Endothelial cell of umbilical vein (primary cell): ENCODE measurements around the gene ROCK2. TPM values are rescaled to one million over a fixed set of nuclear protein-coding genes. Genes with fewer than 3 reads are reported as not detected.
A peak's percentile ranks its signal among the peaks of the same experiment; 100 is the strongest.

Experiments used
- Bru-seq: library from RNA; stranded (reverse); fragments of 400-500 nt; gene quantifications from one replicate; lab custom pipeline; 2021; lab: Mats Ljungman, UMichigan
- BruChase-seq, 2 experiments: library from RNA; stranded (reverse); fragments of 400-500 nt; gene quantifications; one replicate each; lab custom pipeline; 2021; lab: Mats Ljungman, UMichigan
- BruUV-seq: library from RNA; stranded (reverse); fragments of 400-500 nt; replicated peaks from 2 replicates; lab custom pipeline; 2021; lab: Mats Ljungman, UMichigan
- CTCF ChIA-PET: fragments of 300-600, 350-600 bp; sonication (Branson Sonifier 250); formaldehyde crosslinking; loops from one replicate; lab custom pipeline; 2021; ENCODE audit warnings: antibody characterized with exemption, inconsistent platforms; lab: Charles Lee
- POLR2A ChIA-PET: fragments of 300-600, 350-600 bp; sonication (Branson Sonifier 250); formaldehyde crosslinking; loops from one replicate; lab custom pipeline; 2021; ENCODE audit warnings: antibody characterized with exemption, inconsistent platforms; lab: Charles Lee
- DNase-seq: peaks from one replicate; pipeline ENCODE4 v3.0.0-alpha.2; 2011; ENCODE audit warnings: low read depth, low spot score
- FAIRE-seq: peaks from 2 replicates; lab custom pipeline; 2011; peaks lifted over from hg19 to GRCh38; lab: Jason Lieb, UNC
- H2AFZ ChIP-seq: 2 replicates; pipeline ENCODE4 v1.6.0; 2012; ENCODE audit warnings: low read depth, low read length, control low read depth, inconsistent platforms
- H3K27ac ChIP-seq: 2 replicates; pipeline ENCODE4 v1.5.1; 2011; ENCODE audit warnings: low read depth, mild to moderate bottlenecking, control low read depth, low read length, moderate library complexity; ENCODE audit not compliant: insufficient read depth
- H3K27me3 ChIP-seq, 2 experiments: 2 replicates each; pipeline versions ENCODE4 v1.6.0 to v1.6.1; 2011; ENCODE audit warnings: low read length in 2 of 2, mixed read lengths in 1 of 2; ENCODE audit not compliant: control insufficient read depth in 2 of 2, insufficient read depth in 2 of 2
- H3K36me3 ChIP-seq, 2 experiments: 2 replicates in 1 of 2; 3 replicates in 1 of 2; pipeline ENCODE4 v1.5.1; 2011; ENCODE audit warnings: low read length in 2 of 2, mild to moderate bottlenecking in 1 of 2, moderate library complexity in 1 of 2; ENCODE audit not compliant: control insufficient read depth in 2 of 2, insufficient read depth in 2 of 2; ENCODE audit errors: extremely low read depth in 1 of 2
- H3K4me1 ChIP-seq: 3 replicates; pipeline ENCODE4 v1.5.1; 2011; ENCODE audit warnings: mild to moderate bottlenecking, low read length; ENCODE audit not compliant: control insufficient read depth, insufficient read depth; ENCODE audit errors: extremely low read depth
- H3K4me2 ChIP-seq: 2 replicates; pipeline ENCODE4 v1.6.1; 2011; ENCODE audit warnings: low read length, control low read depth, mixed read lengths; ENCODE audit not compliant: insufficient read depth
- H3K4me3 ChIP-seq, 3 experiments: fragments of 200-600 bp in 1 of 3; sonication (generic), shearing (Covaris generic) in 1 of 3; replicated peaks in 1 of 3; 2 replicates each; pipeline ENCODE4 v1.5.1; 2011 to 2016; ENCODE audit warnings: control low read depth in 3 of 3, low read length in 3 of 3, mild to moderate bottlenecking in 2 of 3, inconsistent platforms in 1 of 3, low read depth in 1 of 3, moderate library complexity in 1 of 3; ENCODE audit not compliant: insufficient read depth in 1 of 3
- H3K79me2 ChIP-seq: 2 replicates; pipeline ENCODE4 v1.6.0; 2012; ENCODE audit warnings: low read length, inconsistent platforms; ENCODE audit not compliant: control insufficient read depth, insufficient read depth
- H3K9ac ChIP-seq: replicated peaks from 2 replicates; pipeline ENCODE3; 2011; ENCODE audit warnings: low read length, control low read depth; ENCODE audit not compliant: insufficient read depth; ENCODE audit errors: extremely low read depth
- H3K9me1 ChIP-seq: replicated peaks from 3 replicates; pipeline ENCODE4 v1.6.0; 2011; ENCODE audit warnings: mild to moderate bottlenecking, low read length; ENCODE audit not compliant: control insufficient read depth, insufficient read depth; ENCODE audit errors: extremely low read depth
- H3K9me3 ChIP-seq: replicated peaks from 2 replicates; pipeline ENCODE4 v1.5.1; 2012; ENCODE audit warnings: low read length, inconsistent platforms; ENCODE audit not compliant: control insufficient read depth, insufficient read depth
- H4K20me1 ChIP-seq: replicated peaks from 2 replicates; pipeline ENCODE3; 2011; ENCODE audit warnings: mild to moderate bottlenecking, low read length; ENCODE audit not compliant: control insufficient read depth, insufficient read depth; ENCODE audit errors: extremely low read depth
- EZH2 ChIP-seq: IDR thresholded peaks from 2 replicates; pipeline ENCODE4 v1.6.1; 2012; ENCODE audit warnings: borderline replicate concordance, low read depth, mild to moderate bottlenecking, moderate library complexity, low read length, inconsistent platforms; ENCODE audit not compliant: severe bottlenecking
- FOS ChIP-seq: IDR thresholded peaks from 2 replicates; pipeline ENCODE4 v1.6.1; 2011; ENCODE audit warnings: mild to moderate bottlenecking, low read length, moderate library complexity, borderline replicate concordance; ENCODE audit not compliant: insufficient read depth
- GATA2 ChIP-seq: IDR thresholded peaks from 2 replicates; pipeline ENCODE4 v1.7.0; 2011; ENCODE audit warnings: low read depth, mild to moderate bottlenecking, moderate library complexity, mixed read lengths, low read length; ENCODE audit not compliant: insufficient read length, insufficient read depth
- JUN ChIP-seq: IDR thresholded peaks from 2 replicates; pipeline ENCODE4 v1.6.1; 2011; ENCODE audit warnings: borderline replicate concordance, low read depth; ENCODE audit not compliant: insufficient read length, insufficient read depth
- MAX ChIP-seq: IDR thresholded peaks from 2 replicates; pipeline ENCODE4 v1.6.1; 2011; ENCODE audit not compliant: insufficient read depth, insufficient read length
- MYC ChIP-seq: IDR thresholded peaks from one replicate; pipeline ENCODE4 v1.6.1; 2011; ENCODE audit warnings: mild to moderate bottlenecking, low read depth, low read length
- POLR2A ChIP-seq: IDR thresholded peaks from 2 replicates; pipeline ENCODE4 v1.6.1; 2012; ENCODE audit warnings: low read depth, mild to moderate bottlenecking, control low read depth, low read length
- POLR2AphosphoS5 ChIP-seq: IDR thresholded peaks from 2 replicates; pipeline ENCODE4 v1.6.1; 2012; ENCODE audit warnings: low read depth, mild to moderate bottlenecking, control low read depth, low read length, moderate library complexity; ENCODE audit not compliant: insufficient read depth
- dilution Hi-C: fragments of 300-500 bp; cut with MboI; formaldehyde crosslinking; loops from one replicate; pipeline ENCODE4 v1.15.0; 2019; ENCODE audit warnings: low sequenced_read_pairs; ENCODE audit not compliant: extremely low pct_ligation_motif_present
- intact Hi-C: fragments of 100-400 bp; cut with micrococcal nuclease; formaldehyde crosslinking; loops from one replicate; pipeline ENCODE4 v1.10.0; 2022
- long read RNA-seq: library from polyadenylated mRNA; stranded (forward); transcript quantifications from one replicate; pipeline ENCODE4 v2.0.0, GENCODE V29; 2021
- polyA minus RNA-seq, 3 experiments: library from RNA; depleted of rRNA, polyadenylated mRNA; stranded (reverse); fragments of >200 nt; gene quantifications; 1 replicate in 1 of 3; 2 replicates in 2 of 3; pipeline ENCODE4 v1.2.3, GENCODE V29; 2011
- polyA plus RNA-seq, 4 experiments: library from polyadenylated mRNA; depleted of rRNA in 3 of 4; stranded (reverse) in 3 of 4; unstranded in 1 of 4; fragments of >200 nt; gene quantifications; 2 replicates each; pipeline versions ENCODE4 v1.2.1 to v1.2.3, GENCODE V29; 2011 to 2012; ENCODE audit warnings: missing spikeins in 1 of 4
- total RNA-seq: library from RNA; stranded (reverse); gene quantifications from 2 replicates; pipeline ENCODE4 v1.2.3, GENCODE V29; 2021
- TF ChIP-seq, protein P1 (sequence below), 2 donors: IDR thresholded peaks; 1 replicate in 1 of 2; 2 replicates in 1 of 2; pipeline ENCODE4 v1.5.1; 2011; ENCODE audit warnings: low read length in 2 of 2, mild to moderate bottlenecking in 2 of 2, moderate library complexity in 2 of 2, control low read depth in 1 of 2, inconsistent platforms in 1 of 2, low read depth in 1 of 2; ENCODE audit not compliant: insufficient read depth in 1 of 2; ENCODE audit errors: extremely low read depth in 1 of 2

The ROCK2 gene
- total RNA-seq (54.3 and 56.5 TPM in 2 replicates), polyA plus RNA-seq (3.5 and 5.2 TPM in 2 replicates), polyA minus RNA-seq (24.7 and 30.4 TPM in 2 replicates), Bru-seq, nascent RNA (percentile 93 among the genes with signal in this experiment), BruChase-seq, experiment 1, labeled RNA remaining after a 6-hour chase (percentile 92 among the genes with signal in this experiment), BruChase-seq, experiment 2, labeled RNA remaining after a 2-hour chase (percentile 90 among the genes with signal in this experiment)
- 6.9 and 7.1 TPM in 2 replicates for polyA plus RNA-seq (2011; cell fraction: cytosol; rRNA removed)
- 11.1 and 15.9 TPM in 2 replicates for polyA plus RNA-seq (2011; cell fraction: nucleus; rRNA removed)
- 29.6 and 37.7 TPM in 2 replicates for polyA plus RNA-seq (2012)
- polyA minus RNA-seq (2011; cell fraction: cytosol; rRNA and poly(A)+ RNA removed), result 33.8 TPM
- polyA minus RNA-seq (2011; cell fraction: nucleus; rRNA and poly(A)+ RNA removed), result 42.6 and 72.6 TPM in 2 replicates
- long read RNA-seq, full-length matches to known transcripts, result 20 of 46 reads
- long read RNA-seq, partial matches to known transcripts, result 10 of 46 reads
- long read RNA-seq, other reads (novel, unspliced or antisense), result 16 of 46 reads

- intact Hi-C loops, result loop anchor here (1.0 to 5.0 kb wide), 3 partner anchors 63 to 532 kb away; partner anchors contain the start of genes PDIA6 and SLC66A3
- peak within 1 kb of the TSS; percentile 97 for H3K4me2 ChIP-seq
Observed at GRCh38 chr2:11344342-11344955, at the start of gene ROCK2. Gene ROCK2 (minus strand): TSS chr2:11344636. CDS start chr2:11344136, 500 bp downstream.

More at GRCh38 chr2:11344342-11344955, at the start of gene ROCK2:
- Histone ChIP-seq H4K20me1 (peaks cover 9% of the 10 kb centered on the region), H3K9me1 (no peaks in the 10 kb centered on the region), H3K4me1 (peaks cover 25% of the 10 kb centered on the region), H3K27ac (peak within 1 kb of the TSS; percentile 98), H3K27me3 (no peaks in the 10 kb centered on the region), H3K79me2 (peaks cover 47% of the 10 kb centered on the region), H3K4me3 (peak within 1 kb of the TSS; percentile 79 to 94 (median 92)), H2AFZ (peak within 1 kb of the TSS; percentile 71), H3K36me3 (no peaks in the 10 kb centered on the region), H3K9ac (peak within 1 kb of the TSS; percentile 97), H3K9me3 (no peaks in the 10 kb centered on the region)
- CTCF ChIA-PET, result interaction anchor here (0.7 to 5.2 kb wide), 11 partner anchors 23 to 212 kb away, joined by 3 to 67 read pairs (median 11); partner anchors contain the start of gene SLC66A3
- no TSS peak for BruUV-seq
- DNase-seq (peak; percentile 82), FAIRE-seq (peak; percentile 90)
- TF ChIP-seq MYC (no peak), EZH2 (no peak), FOS (no peak), POLR2A (peak; percentile 73), POLR2AphosphoS5 (peak; percentile 67), MAX (no peak), JUN (no peak), GATA2 (no peak)
- TF ChIP-seq, protein P1, sequence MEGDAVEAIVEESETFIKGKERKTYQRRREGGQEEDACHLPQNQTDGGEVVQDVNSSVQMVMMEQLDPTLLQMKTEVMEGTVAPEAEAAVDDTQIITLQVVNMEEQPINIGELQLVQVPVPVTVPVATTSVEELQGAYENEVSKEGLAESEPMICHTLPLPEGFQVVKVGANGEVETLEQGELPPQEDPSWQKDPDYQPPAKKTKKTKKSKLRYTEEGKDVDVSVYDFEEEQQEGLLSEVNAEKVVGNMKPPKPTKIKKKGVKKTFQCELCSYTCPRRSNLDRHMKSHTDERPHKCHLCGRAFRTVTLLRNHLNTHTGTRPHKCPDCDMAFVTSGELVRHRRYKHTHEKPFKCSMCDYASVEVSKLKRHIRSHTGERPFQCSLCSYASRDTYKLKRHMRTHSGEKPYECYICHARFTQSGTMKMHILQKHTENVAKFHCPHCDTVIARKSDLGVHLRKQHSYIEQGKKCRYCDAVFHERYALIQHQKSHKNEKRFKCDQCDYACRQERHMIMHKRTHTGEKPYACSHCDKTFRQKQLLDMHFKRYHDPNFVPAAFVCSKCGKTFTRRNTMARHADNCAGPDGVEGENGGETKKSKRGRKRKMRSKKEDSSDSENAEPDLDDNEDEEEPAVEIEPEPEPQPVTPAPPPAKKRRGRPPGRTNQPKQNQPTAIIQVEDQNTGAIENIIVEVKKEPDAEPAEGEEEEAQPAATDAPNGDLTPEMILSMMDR (IDR thresholded peaks at IDR 0.05; ENCODE audit: extremely low read depth in 1 of 2, insufficient read depth in 1 of 2, low read depth in 1 of 2, low read length in 2 of 2), result no peak
- POLR2A ChIA-PET, result interaction anchor here (0.8 to 2.2 kb wide), 7 partner anchors 24 to 212 kb away, joined by 3 to 11 read pairs (median 3); partner anchors contain the start of gene SLC66A3
- dilution Hi-C loops, result no loop called here
